ENCODE data around the gene ENTR1.

ENTR1 gene

DNA sequence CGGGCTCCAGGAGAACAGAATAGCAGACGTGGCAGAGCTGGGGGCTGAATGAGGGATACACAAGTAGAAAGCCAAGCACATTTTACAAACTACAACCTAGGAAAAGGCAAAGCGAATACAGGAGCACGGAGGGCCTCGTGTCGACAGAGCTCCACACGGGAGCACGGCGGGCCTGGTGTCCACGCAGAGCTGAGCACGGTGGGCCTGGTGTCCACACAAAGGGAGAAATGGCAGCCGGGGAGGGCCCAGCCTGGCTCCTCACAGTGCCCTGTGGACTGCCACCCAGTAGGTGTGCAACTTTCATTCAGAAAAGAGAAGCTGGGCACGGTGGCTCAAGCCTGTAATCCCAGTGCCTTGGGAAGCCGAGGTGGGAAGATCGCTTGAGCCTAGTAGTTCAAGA is 32.7 kb upstream of the ENTR1 start:
- TF ChIP-seq ZNF157 (tag by site-specific recombination; IDR thresholded peaks at IDR 0.05) (no peak), FEZF1 (tag by site-specific recombination; IDR thresholded peaks at IDR 0.05) (no peak), ATF2 (tag by site-specific recombination; IDR thresholded peaks at IDR 0.05; ENCODE audit: low read depth) (no peak), ZNF266 (tag by site-specific recombination; IDR thresholded peaks at IDR 0.05; ENCODE audit: low read depth) (no peak), ZNF155 (tag by site-specific recombination; IDR thresholded peaks at IDR 0.05) (no peak), MEIS1 (CRISPR knock-in tag; IDR thresholded peaks at IDR 0.05; ENCODE audit: borderline replicate concordance) (no peak), ZNF433 (tag by site-specific recombination; IDR thresholded peaks at IDR 0.05; ENCODE audit: low read depth) (no peak), ZNF585B (tag by site-specific recombination; IDR thresholded peaks at IDR 0.05) (no peak), ZNF423 (tag by site-specific recombination; IDR thresholded peaks at IDR 0.05) (no peak), ZNF121 (tag by site-specific recombination; IDR thresholded peaks at IDR 0.05) (no peak), ZEB2 (tag by site-specific recombination; IDR thresholded peaks at IDR 0.05) (no peak), ZSCAN23 (tag by site-specific recombination; IDR thresholded peaks at IDR 0.05) (no peak), ZNF518A (tag by site-specific recombination; conservative IDR thresholded peaks at IDR 0.05; ENCODE audit: low read depth) (no peak)
- TF ChIP-seq, protein P1, sequence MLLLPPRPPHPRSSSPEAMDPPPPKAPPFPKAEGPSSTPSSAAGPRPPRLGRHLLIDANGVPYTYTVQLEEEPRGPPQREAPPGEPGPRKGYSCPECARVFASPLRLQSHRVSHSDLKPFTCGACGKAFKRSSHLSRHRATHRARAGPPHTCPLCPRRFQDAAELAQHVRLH (tag by site-specific recombination; IDR thresholded peaks at IDR 0.05), result no peak
- TF ChIP-seq, protein P2, sequence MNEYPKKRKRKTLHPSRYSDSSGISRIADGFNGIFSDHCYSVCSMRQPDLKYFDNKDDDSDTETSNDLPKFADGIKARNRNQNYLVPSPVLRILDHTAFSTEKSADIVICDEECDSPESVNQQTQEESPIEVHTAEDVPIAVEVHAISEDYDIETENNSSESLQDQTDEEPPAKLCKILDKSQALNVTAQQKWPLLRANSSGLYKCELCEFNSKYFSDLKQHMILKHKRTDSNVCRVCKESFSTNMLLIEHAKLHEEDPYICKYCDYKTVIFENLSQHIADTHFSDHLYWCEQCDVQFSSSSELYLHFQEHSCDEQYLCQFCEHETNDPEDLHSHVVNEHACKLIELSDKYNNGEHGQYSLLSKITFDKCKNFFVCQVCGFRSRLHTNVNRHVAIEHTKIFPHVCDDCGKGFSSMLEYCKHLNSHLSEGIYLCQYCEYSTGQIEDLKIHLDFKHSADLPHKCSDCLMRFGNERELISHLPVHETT (tag by site-specific recombination; IDR thresholded peaks at IDR 0.05), result no peak
- TF ChIP-seq, protein P3, sequence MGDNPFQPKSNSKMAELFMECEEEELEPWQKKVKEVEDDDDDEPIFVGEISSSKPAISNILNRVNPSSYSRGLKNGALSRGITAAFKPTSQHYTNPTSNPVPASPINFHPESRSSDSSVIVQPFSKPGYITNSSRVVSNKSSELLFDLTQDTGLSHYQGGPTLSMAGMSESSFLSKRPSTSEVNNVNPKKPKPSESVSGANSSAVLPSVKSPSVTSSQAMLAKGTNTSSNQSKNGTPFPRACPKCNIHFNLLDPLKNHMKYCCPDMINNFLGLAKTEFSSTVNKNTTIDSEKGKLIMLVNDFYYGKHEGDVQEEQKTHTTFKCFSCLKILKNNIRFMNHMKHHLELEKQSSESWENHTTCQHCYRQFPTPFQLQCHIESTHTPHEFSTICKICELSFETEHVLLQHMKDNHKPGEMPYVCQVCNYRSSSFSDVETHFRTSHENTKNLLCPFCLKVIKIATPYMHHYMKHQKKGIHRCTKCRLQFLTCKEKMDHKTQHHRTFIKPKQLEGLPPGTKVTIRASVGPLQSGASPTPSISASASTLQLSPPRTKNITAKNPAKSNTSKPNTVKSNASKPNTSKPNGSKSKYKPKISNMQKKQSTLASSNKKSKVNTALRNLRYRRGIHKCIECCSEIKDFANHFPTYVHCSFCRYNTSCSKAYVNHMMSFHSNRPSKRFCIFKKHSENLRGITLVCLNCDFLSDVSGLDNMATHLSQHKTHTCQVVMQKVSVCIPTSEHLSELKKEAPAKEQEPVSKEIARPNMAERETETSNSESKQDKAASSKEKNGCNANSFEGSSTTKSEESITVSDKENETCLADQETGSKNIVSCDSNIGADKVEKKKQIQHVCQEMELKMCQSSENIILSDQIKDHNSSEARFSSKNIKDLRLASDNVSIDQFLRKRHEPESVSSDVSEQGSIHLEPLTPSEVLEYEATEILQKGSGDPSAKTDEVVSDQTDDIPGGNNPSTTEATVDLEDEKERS (tag by site-specific recombination; IDR thresholded peaks at IDR 0.05), result no peak
- CTCF ChIA-PET, result interaction anchor here (0.5 to 3.4 kb wide), 3 partner anchors 15 to 566 kb away, joined by 3 to 9 read pairs (median 6); no protein-coding TSS in a partner anchor
- Histone ChIP-seq H3K27ac (ENCODE audit: extremely low read depth, low read depth, low read length) (no peak overlapping the region), H3K9me3 (ENCODE audit: control insufficient read depth, insufficient read depth, low read depth, low read length) (no peaks in the 10 kb centered on the region), H3K4me1 (ENCODE audit: control insufficient read depth, insufficient read depth, low read length) (0 out of 2 replicates have a peak, but pooled peaks cover 2% of the 10 kb centered on the region), H3K36me3 (ENCODE audit: control insufficient read depth in 2 of 2, insufficient read depth in 1 of 2, low read length in 2 of 2) (peaks cover 11 to 76% of the 10 kb centered on the region in 2 experiments; a peak in 2 of 3 replicates), H3K4me3 (ENCODE audit: low read depth, low read length) (no peak overlapping the region)
- POLR2A ChIA-PET, result interaction anchor here (0.6 to 1.7 kb wide), 2 partner anchors 19 to 191 kb away, joined by 3 to 6 read pairs; no protein-coding TSS in a partner anchor

Data from HEK293 (cell line).